Parathyroid adenoma (tissue), 2 donors: ENCODE results near the gene RELN.

ENCODE experiments used
- H2AFZ ChIP-seq: fragments of 300-600 bp; sonication (generic); one replicate; pipeline ENCODE4 v1.7.0; 2017; ENCODE audit warnings: antibody characterized with exemption, mild to moderate bottlenecking
- H3K27ac ChIP-seq: fragments of 300-600 bp; sonication (generic); one replicate; pipeline ENCODE4 v1.7.0; 2017
- H3K27me3 ChIP-seq: fragments of 300-600 bp; sonication (generic); one replicate; pipeline ENCODE4 v1.7.0; 2017; ENCODE audit warnings: low read length; ENCODE audit not compliant: control insufficient read depth, insufficient read depth
- H3K36me3 ChIP-seq: fragments of 300-600 bp; sonication (generic); one replicate; pipeline ENCODE4 v1.7.0; 2017; ENCODE audit warnings: low read length; ENCODE audit not compliant: control insufficient read depth, insufficient read depth
- H3K4me1 ChIP-seq: fragments of 300-600 bp; sonication (generic); one replicate; pipeline ENCODE4 v1.7.0; 2017; ENCODE audit warnings: control low read depth
- H3K4me2 ChIP-seq: fragments of 300-600 bp; sonication (generic); one replicate; pipeline ENCODE4 v1.7.0; 2017; ENCODE audit warnings: low read length
- H3K4me3 ChIP-seq: fragments of 300-600 bp; sonication (generic); one replicate; pipeline ENCODE4 v1.7.0; 2017; ENCODE audit warnings: low read depth, low read length
- H3K79me2 ChIP-seq: fragments of 300-600 bp; sonication (generic); one replicate; pipeline ENCODE4 v1.7.0; 2017; ENCODE audit warnings: control low read depth
- H3K9ac ChIP-seq: fragments of 300-600 bp; sonication (generic); one replicate; pipeline ENCODE4 v1.7.0; 2017; ENCODE audit warnings: mild to moderate bottlenecking
- H3K9me3 ChIP-seq: fragments of 300-600 bp; sonication (generic); one replicate; pipeline ENCODE4 v1.7.0; 2017; ENCODE audit warnings: low read length; ENCODE audit not compliant: control insufficient read depth
- CTCF ChIP-seq: fragments of 300-600 bp; sonication (generic); IDR thresholded peaks from one replicate; pipeline ENCODE4 v1.7.0; 2017; ENCODE audit warnings: antibody characterized with exemption, mild to moderate bottlenecking
- donor health status: primary hyperparathyroidism.

Gene RELN

DNA sequence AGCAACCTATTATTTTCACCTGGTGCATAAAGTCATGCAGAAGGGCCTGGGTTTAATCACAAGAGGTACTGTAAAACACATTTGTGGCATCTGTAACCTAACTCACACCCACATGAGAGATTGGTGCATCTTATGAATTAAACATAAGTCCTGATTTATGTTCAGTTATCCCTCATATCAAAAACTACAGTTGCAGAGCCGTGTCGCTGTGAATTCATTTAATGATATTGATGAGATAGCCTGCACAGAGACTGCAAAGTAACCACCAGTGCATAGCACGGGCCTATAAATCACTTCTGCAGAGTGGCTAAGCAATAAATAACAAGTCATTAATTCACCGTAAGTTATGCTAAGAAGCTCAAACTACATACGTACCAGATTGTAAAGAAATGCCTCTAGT, 178.2 kb downstream of the RELN start:
- Histone ChIP-seq H2AFZ (no peak overlapping the region), H3K9ac (no peak overlapping the region), H3K79me2 (no peaks in the 10 kb centered on the region), H3K4me1 (no peaks in the 10 kb centered on the region), H3K36me3 (no peaks in the 10 kb centered on the region), H3K9me3 (no peaks in the 10 kb centered on the region), H3K27ac (no peak overlapping the region), H3K4me3 (no peak overlapping the region), H3K4me2 (no peak overlapping the region), H3K27me3 (no peaks in the 10 kb centered on the region)
- no peak for TF ChIP-seq CTCF

DNA sequence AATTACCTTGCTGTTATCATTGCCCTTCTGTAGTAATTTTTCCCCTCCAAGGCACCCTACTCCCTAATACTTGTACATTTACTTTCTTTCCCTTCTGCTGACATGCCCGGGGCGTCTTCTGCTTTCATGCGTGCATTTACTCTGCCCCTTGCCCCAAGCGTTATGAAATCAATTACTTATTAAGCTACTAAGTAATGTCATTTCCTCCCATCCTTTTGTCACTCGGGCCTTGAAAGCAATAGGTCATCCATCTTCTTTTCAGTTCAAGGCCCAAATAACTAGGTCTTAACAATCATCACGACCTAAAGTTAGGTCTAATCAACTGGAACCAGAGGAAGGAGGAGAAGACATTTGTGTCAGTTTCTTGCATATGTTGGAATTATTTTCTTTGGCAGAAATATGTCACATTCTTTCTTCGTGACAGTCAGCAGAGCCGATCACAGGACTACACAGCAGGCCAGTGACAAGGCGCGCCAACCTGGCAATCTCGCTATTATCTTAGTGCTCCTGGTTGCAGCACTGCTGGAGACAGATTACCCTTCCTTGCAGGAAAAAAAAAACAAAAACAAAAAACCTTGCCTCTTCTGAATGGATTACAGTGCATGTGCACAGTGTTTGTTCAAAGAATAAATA, 179.2 kb downstream of the RELN start:
- no peaks in the 10 kb centered on the region for H3K4me1 ChIP-seq
- TF ChIP-seq CTCF, result no peak
- no peaks in the 10 kb centered on the region for H3K79me2 ChIP-seq
- H2AFZ ChIP-seq, result no peak overlapping the region
- H3K4me2 ChIP-seq, result no peak overlapping the region
- H3K27ac ChIP-seq, result no peak overlapping the region
- no peak overlapping the region for H3K4me3 ChIP-seq
- no peaks in the 10 kb centered on the region for H3K27me3 ChIP-seq
- no peak overlapping the region for H3K9ac ChIP-seq
- no peaks in the 10 kb centered on the region for H3K9me3 ChIP-seq
- no peaks in the 10 kb centered on the region for H3K36me3 ChIP-seq

DNA sequence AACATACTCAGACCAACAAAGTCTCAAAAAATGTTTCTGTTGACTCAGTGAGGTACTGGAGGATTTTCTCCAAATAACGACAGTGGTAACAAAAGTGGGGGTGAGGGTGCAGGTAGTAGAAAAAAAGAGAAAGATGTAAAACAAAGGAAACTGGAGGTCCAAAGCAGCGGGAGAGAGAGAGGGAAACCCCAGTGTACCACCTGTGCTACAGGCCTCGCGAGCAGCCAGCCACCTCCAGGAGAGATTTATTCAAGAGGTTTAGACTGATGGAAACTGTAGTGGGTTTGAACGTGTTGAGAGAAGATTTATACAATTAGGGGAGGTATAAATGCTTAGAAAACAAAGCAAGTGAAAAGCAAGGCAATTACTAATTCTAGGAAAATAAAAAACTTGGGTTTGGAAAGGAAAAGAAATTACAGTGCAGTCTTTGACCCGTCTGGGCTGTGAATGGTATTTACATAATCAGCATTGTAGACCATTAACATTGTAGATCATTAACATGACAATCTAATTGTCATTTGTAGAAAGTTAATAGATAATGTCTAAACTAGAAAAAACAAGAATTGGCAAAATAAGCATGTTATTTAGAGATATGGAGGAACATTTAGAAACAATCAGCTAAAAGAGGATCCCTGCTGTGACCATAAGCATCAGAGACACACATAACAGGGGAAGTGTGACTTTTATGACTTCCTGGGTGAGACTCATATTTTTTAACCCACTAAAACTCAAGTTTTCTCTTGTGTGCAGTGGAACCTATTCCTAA, 180.0 kb downstream of the RELN start:
- H3K27ac ChIP-seq, result no peak overlapping the region
- H3K9me3 ChIP-seq, result no peaks in the 10 kb centered on the region
- H3K4me3 ChIP-seq, result no peak overlapping the region
- H3K9ac ChIP-seq, result no peak overlapping the region
- H3K4me1 ChIP-seq, result no peaks in the 10 kb centered on the region
- H3K36me3 ChIP-seq, result no peaks in the 10 kb centered on the region
- no peak overlapping the region for H2AFZ ChIP-seq
- no peaks in the 10 kb centered on the region for H3K27me3 ChIP-seq
- no peaks in the 10 kb centered on the region for H3K79me2 ChIP-seq
- H3K4me2 ChIP-seq, result no peak overlapping the region
- no peak for TF ChIP-seq CTCF

DNA sequence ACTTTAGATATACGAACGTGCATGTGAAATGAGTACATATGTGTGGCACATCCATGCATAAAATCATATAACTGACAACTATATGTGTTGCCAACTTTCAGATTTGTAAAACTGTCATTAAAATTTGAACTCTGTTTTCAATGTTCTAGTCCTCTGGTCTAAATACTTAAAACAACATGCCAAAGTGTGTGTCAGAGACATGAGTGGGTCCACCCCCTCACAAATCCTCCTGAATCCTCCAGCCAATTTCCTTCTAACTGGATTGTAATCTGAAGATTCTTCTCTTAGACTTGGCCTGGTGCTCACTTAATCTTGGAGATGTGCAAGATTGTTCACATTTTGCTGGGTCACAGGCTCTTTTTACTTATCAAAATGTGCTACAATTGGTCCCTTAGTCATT, 184.1 kb downstream of the RELN start:
- no peak overlapping the region for H3K27ac ChIP-seq
- no peaks in the 10 kb centered on the region for H3K79me2 ChIP-seq

More for the DNA sequence above, 184.1 kb downstream of the RELN start:
- Histone ChIP-seq H3K36me3 (no peaks in the 10 kb centered on the region), H3K4me3 (no peak overlapping the region), H3K27me3 (no peaks in the 10 kb centered on the region), H3K4me2 (no peak overlapping the region), H3K9ac (no peak overlapping the region), H3K9me3 (no peaks in the 10 kb centered on the region), H2AFZ (no peak overlapping the region), H3K4me1 (no peaks in the 10 kb centered on the region)
- no peak for TF ChIP-seq CTCF
